GM12865 (cell line): ENCODE data around the gene UHRF2.

Source experiments
- DNase-seq: peaks from one replicate; pipeline ENCODE4 v3.0.0; 2010; ENCODE audit warnings: low read depth
- H3K4me3 ChIP-seq: 2 replicates; pipeline ENCODE4 v1.5.1; 2011; ENCODE audit warnings: mild to moderate bottlenecking, low read depth, low read length, control low read depth
- TF ChIP-seq, protein P1 (sequence below): IDR thresholded peaks from 2 replicates; pipeline ENCODE4 v1.5.1; 2011; ENCODE audit warnings: low read length, control low read depth, low read depth, inconsistent platforms; ENCODE audit not compliant: insufficient read depth; ENCODE audit errors: missing control alignments

Gene UHRF2

GRCh38 chr9:6384732-6385131, 28.3 kb upstream of the UHRF2 start:
- peak; percentile 20 for DNase-seq
- TF ChIP-seq, protein P1, sequence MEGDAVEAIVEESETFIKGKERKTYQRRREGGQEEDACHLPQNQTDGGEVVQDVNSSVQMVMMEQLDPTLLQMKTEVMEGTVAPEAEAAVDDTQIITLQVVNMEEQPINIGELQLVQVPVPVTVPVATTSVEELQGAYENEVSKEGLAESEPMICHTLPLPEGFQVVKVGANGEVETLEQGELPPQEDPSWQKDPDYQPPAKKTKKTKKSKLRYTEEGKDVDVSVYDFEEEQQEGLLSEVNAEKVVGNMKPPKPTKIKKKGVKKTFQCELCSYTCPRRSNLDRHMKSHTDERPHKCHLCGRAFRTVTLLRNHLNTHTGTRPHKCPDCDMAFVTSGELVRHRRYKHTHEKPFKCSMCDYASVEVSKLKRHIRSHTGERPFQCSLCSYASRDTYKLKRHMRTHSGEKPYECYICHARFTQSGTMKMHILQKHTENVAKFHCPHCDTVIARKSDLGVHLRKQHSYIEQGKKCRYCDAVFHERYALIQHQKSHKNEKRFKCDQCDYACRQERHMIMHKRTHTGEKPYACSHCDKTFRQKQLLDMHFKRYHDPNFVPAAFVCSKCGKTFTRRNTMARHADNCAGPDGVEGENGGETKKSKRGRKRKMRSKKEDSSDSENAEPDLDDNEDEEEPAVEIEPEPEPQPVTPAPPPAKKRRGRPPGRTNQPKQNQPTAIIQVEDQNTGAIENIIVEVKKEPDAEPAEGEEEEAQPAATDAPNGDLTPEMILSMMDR: no peak
- no peak overlapping the region for H3K4me3 ChIP-seq

- no peak for DNase-seq
- TF ChIP-seq, protein P1: no peak
- no peak overlapping the region for H3K4me3 ChIP-seq
Measured at GRCh38 chr9:6399071-6399470, 13.9 kb upstream of the UHRF2 start.

GRCh38 chr9:6405371-6405770, 7.6 kb upstream of the UHRF2 start:
- DNase-seq: no peak
- TF ChIP-seq, protein P1: no peak
- no peak overlapping the region for H3K4me3 ChIP-seq

GRCh38 chr9:6407778-6408177, 5.2 kb upstream of the UHRF2 start:
- TF ChIP-seq, protein P1: no peak
- DNase-seq: no peak
- H3K4me3 ChIP-seq: no peak overlapping the region

- TF ChIP-seq, protein P1: no peak
- no peak for DNase-seq
- no peak overlapping the region for H3K4me3 ChIP-seq
Measured at GRCh38 chr9:6408320-6408719, 4.7 kb upstream of the UHRF2 start.

- no peak overlapping the region for H3K4me3 ChIP-seq
- DNase-seq: no peak
Measured at GRCh38 chr9:6409811-6410210, 3.2 kb upstream of the UHRF2 start.

DNA sequence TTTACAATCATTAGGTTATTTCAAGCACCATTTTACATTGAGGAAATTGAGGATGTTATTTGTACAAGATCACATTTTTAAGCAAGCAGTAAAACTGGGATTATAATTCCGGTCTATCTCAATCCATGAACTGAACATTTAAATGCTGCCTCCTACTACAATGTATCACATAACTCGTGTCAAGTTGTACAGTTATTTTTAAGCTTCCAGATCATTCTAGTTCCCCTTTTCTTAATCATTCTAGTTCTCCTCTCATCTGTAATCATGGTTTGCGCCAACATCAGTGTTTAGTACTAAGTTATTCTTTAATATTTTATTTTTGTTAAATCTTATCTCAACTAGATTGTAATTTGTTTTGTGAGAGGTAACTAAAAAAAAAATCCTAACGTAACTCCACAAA, 2.4 kb upstream of the UHRF2 start:
- DNase-seq: no peak
- TF ChIP-seq, protein P1: no peak
- H3K4me3 ChIP-seq: no peak overlapping the region

More at GRCh38 chr9:6409811-6410210, 3.2 kb upstream of the UHRF2 start:
- TF ChIP-seq, protein P1: no peak
